Occipital lobe (tissue), 2 donors: ENCODE data around the gene SMIM5. TPM values are rescaled to one million over a fixed set of nuclear protein-coding genes. Genes with fewer than 3 reads are reported as not detected.

Experiments used
- DNase-seq: peaks from one replicate; lab custom pipeline; 2025; lab: John Stamatoyannopoulos, UW
- total RNA-seq: library from RNA; depleted of rRNA; stranded (reverse); fragments of >200 nt; gene quantifications from one replicate; pipeline ENCODE4 v1.2.3, GENCODE V29; 2014

Gene SMIM5
- total RNA-seq, 1 donor from 2014 or later = 0.47 TPM

GRCh38 chr17:75639327-75639726 is 6.1 kb downstream of the SMIM5 start:
- no peak for DNase-seq

GRCh38 chr17:75639771-75640555 is 6.7 kb downstream of the SMIM5 start:
- DNase-seq = no peak

- DNase-seq = no peak
Observed at GRCh38 chr17:75640556-75641119, 7.4 kb downstream of the SMIM5 start.

GRCh38 chr17:75641343-75641742 is 8.1 kb downstream of the SMIM5 start:
- no peak for DNase-seq

- DNase-seq = no peak
Observed at GRCh38 chr17:75642182-75642783, 9.0 kb downstream of the SMIM5 start.

- no peak for DNase-seq
Observed at GRCh38 chr17:75642784-75643642, 9.8 kb downstream of the SMIM5 start.

- DNase-seq = no peak
Observed at GRCh38 chr17:75643643-75644017, 10.4 kb downstream of the SMIM5 start.

- DNase-seq = no peak
Observed at GRCh38 chr17:75645501-75645888, 12.3 kb downstream of the SMIM5 start.

- DNase-seq = peak; percentile 67
Observed at GRCh38 chr17:75645889-75646637, 12.8 kb downstream of the SMIM5 start.

GRCh38 chr17:75646638-75646992 is 13.4 kb downstream of the SMIM5 start:
- no peak for DNase-seq

GRCh38 chr17:75647061-75647460 is 13.8 kb downstream of the SMIM5 start:
- no peak for DNase-seq

GRCh38 chr17:75647921-75648320 is 14.7 kb downstream of the SMIM5 start:
- DNase-seq = no peak

- no peak for DNase-seq
Observed at GRCh38 chr17:75649687-75650086, 16.5 kb downstream of the SMIM5 start.

GRCh38 chr17:75650874-75651273 is 17.6 kb downstream of the SMIM5 start:
- no peak for DNase-seq

- no peak for DNase-seq
Observed at GRCh38 chr17:75652341-75652740, 19.1 kb downstream of the SMIM5 start.

- no peak for DNase-seq
Observed at GRCh38 chr17:75652934-75653549, 19.8 kb downstream of the SMIM5 start.

- no peak for DNase-seq
Observed at GRCh38 chr17:75654176-75654575, 20.9 kb downstream of the SMIM5 start.

GRCh38 chr17:75658237-75658636 is 25.0 kb downstream of the SMIM5 start:
- no peak for DNase-seq

- no peak for DNase-seq
Observed at GRCh38 chr17:75661531-75661930, 28.3 kb downstream of the SMIM5 start.

- DNase-seq = no peak
Observed at GRCh38 chr17:75662511-75662910, 29.3 kb downstream of the SMIM5 start.

- DNase-seq = no peak
Observed at GRCh38 chr17:75664099-75664549, 30.9 kb downstream of the SMIM5 start.
